Measurements from ENCODE around the gene EXOC6B.

DNA sequence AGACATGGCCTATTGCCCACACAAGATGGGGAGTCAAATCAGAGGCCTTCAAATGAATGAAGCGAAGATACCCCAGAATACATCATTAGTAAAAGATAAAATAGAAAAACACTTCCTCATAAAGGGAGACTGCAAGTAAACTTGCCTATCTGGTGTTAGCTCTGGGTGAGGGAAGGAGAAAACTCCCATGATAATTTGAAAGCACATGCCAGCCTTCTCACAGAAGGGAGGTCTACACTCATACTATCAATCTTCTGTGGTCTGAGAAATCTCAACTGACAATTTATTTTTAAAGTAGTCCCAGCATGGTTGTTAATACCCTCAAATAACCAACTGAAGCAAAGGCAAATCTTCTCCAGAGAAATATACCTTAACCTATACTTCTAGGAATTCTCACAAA lies 75.4 kb downstream of the EXOC6B start:
- TF ChIP-seq EP300 (IDR thresholded peaks at IDR 0.05; ENCODE audit: borderline replicate concordance in 1 of 2, low read depth in 2 of 2, low read length in 2 of 2) (no peak), KDM4A (IDR thresholded peaks at IDR 0.05; ENCODE audit: low read depth, low read length, severe bottlenecking) (no peak), POLR2A (IDR thresholded peaks at IDR 0.05; ENCODE audit: control extremely low read depth in 1 of 2, low read depth in 2 of 2, low read length in 2 of 2) (no peak), RFX5 (IDR thresholded peaks at IDR 0.05; ENCODE audit: borderline replicate concordance, low read depth, low read length) (no peak), CREB1 (IDR thresholded peaks at IDR 0.05) (no peak), CTCF (IDR thresholded peaks at IDR 0.05; ENCODE audit: control extremely low read depth in 1 of 3, insufficient read depth in 1 of 3, low read depth in 1 of 3, low read length in 3 of 3) (no peak), POLR2AphosphoS5 (IDR thresholded peaks at IDR 0.05; ENCODE audit: low read depth, low read length) (no peak), NRF1 (IDR thresholded peaks at IDR 0.05; ENCODE audit: low read depth, low read length) (no peak), ZNF274 (IDR thresholded peaks at IDR 0.05; ENCODE audit: borderline replicate concordance, extremely low read depth, low read length) (no peak)
